Panc1 (cell line): Measurements from ENCODE around the gene ABCC12. TPM values are rescaled to one million over a fixed set of nuclear protein-coding genes. Genes with fewer than 3 reads are reported as not detected.

Experiments used
- ATAC-seq: fragments of 200-7000 bp; cut with Tn5 transposase; 2 replicates; pipeline ENCODE4 v1.9.1; 2020; ENCODE audit warnings: mild to moderate bottlenecking, moderate library complexity
- BruUV-seq: library from RNA; stranded (reverse); fragments of 400-500 nt; replicated peaks from 2 replicates; lab custom pipeline; 2021; lab: Mats Ljungman, UMichigan
- CTCF ChIA-PET: fragments of 300-600 bp; sonication (Branson Sonifier 250); formaldehyde crosslinking; loops from one replicate; lab custom pipeline; 2022; ENCODE audit warnings: antibody characterized with exemption; lab: Charles Lee
- POLR2A ChIA-PET: fragments of 300-600 bp; sonication (Branson Sonifier 250); formaldehyde crosslinking; loops from one replicate; lab custom pipeline; 2022; ENCODE audit warnings: antibody characterized with exemption; lab: Charles Lee
- DNase-seq: peaks from one replicate; pipeline ENCODE4 v3.0.0-alpha.2; 2010; ENCODE audit warnings: low read depth, low spot score
- H3K27ac ChIP-seq: 2 replicates; pipeline ENCODE4 v1.5.1; 2011; ENCODE audit warnings: mild to moderate bottlenecking, low read length, inconsistent platforms
- H3K27me3 ChIP-seq: fragments of 200-500 bp; sonication (Bioruptor generic); 2 replicates; pipeline ENCODE4 v1.6.0; 2014; ENCODE audit warnings: low read length, inconsistent platforms; ENCODE audit not compliant: control insufficient read depth, insufficient read depth
- H3K36me3 ChIP-seq: fragments of 200-500 bp; sonication (Bioruptor generic); 2 replicates; pipeline ENCODE4 v1.5.1; 2014; ENCODE audit warnings: inconsistent platforms, mild to moderate bottlenecking, low read length, moderate library complexity; ENCODE audit not compliant: control insufficient read depth, insufficient read depth
- H3K4me1 ChIP-seq: 2 replicates; pipeline ENCODE4 v1.5.1; 2011; ENCODE audit warnings: inconsistent platforms, mild to moderate bottlenecking, low read length, moderate library complexity; ENCODE audit not compliant: control insufficient read depth, insufficient read depth
- H3K4me3 ChIP-seq, 2 experiments: 2 replicates each; pipeline ENCODE4 v1.5.1; 2011 to 2012; ENCODE audit warnings: low read depth in 2 of 2, low read length in 2 of 2, mild to moderate bottlenecking in 2 of 2, inconsistent platforms in 1 of 2, moderate library complexity in 1 of 2
- H3K9me3 ChIP-seq: fragments of 200-500 bp; sonication (Bioruptor generic); 2 replicates; pipeline ENCODE4 v1.5.1; 2014; ENCODE audit warnings: low read depth, mild to moderate bottlenecking, inconsistent platforms, low read length, moderate library complexity; ENCODE audit not compliant: control insufficient read depth, insufficient read depth
- CTCF ChIP-seq: fragments of 450-650 bp; IDR thresholded peaks from 2 replicates; pipeline ENCODE4 v1.5.1; 2017; ENCODE audit warnings: mild to moderate bottlenecking
- POLR2AphosphoS5 ChIP-seq: IDR thresholded peaks from 2 replicates; pipeline ENCODE4 v1.6.1; 2012; ENCODE audit warnings: mild to moderate bottlenecking, low read depth, low read length, moderate library complexity
- REST ChIP-seq, 2 experiments: IDR thresholded peaks; 2 replicates each; pipeline ENCODE4 v1.6.1; 2011 to 2012; ENCODE audit warnings: low read depth in 2 of 2, control low read depth in 1 of 2, low read length in 1 of 2, mild to moderate bottlenecking in 1 of 2, moderate library complexity in 1 of 2; ENCODE audit not compliant: insufficient read depth in 1 of 2
- SIN3A ChIP-seq: IDR thresholded peaks from 2 replicates; pipeline ENCODE4 v1.6.1; 2012; ENCODE audit warnings: low read depth, mild to moderate bottlenecking, low read length, moderate library complexity, borderline replicate concordance; ENCODE audit not compliant: insufficient read depth
- TCF7L2 ChIP-seq: IDR thresholded peaks from 2 replicates; pipeline ENCODE4 v1.6.1; 2011; ENCODE audit warnings: mild to moderate bottlenecking, low read depth, low read length, inconsistent platforms
- in situ Hi-C: cut with HindIII; loops from 2 replicates; pipeline ENCODE4 v1.10.0; 2016; ENCODE audit warnings: low sequenced_read_pairs, low pct_unique_long_range_greater_than_20kb
- intact Hi-C: fragments of 100-400 bp; cut with micrococcal nuclease; formaldehyde crosslinking; loops from one replicate; pipeline ENCODE4 v1.10.0; 2022; ENCODE audit not compliant: unreplicated experiment
- total RNA-seq: library from RNA; stranded (reverse); gene quantifications from one replicate; pipeline ENCODE4 v1.2.1, GENCODE V29; 2021; ENCODE audit not compliant: unreplicated experiment

ABCC12 gene
- total RNA-seq, 1 experiment from 2014 or later, result not detected

GRCh38 chr16:48117217-48118105, 38.3 kb downstream of the ABCC12 start:
- Histone ChIP-seq H3K4me1 (peaks cover 3% of the 10 kb centered on the region; the same call in 1 of the 2 replicates), H3K27ac (no peak overlapping the region), H3K27me3 (no peaks in the 10 kb centered on the region), H3K9me3 (no peaks in the 10 kb centered on the region), H3K36me3 (no peaks in the 10 kb centered on the region), H3K4me3 (no peak overlapping the region)
- intact Hi-C loops, result no loop called here
- ChIA-PET POLR2A (no interaction called here), CTCF (interaction anchor here (0.6 kb wide), 1 partner anchor 22 kb away, joined by 3 read pairs; no protein-coding TSS in a partner anchor)
- TF ChIP-seq REST (IDR thresholded peaks at IDR 0.05; ENCODE audit: insufficient read depth in 1 of 2, low read depth in 2 of 2, low read length in 1 of 2) (no peak), SIN3A (no peak), CTCF (peak; percentile 84), TCF7L2 (no peak)
- ATAC-seq, result peak; percentile 63; the same call in 1 of the 2 replicates
- no peak for DNase-seq
- in situ Hi-C loops, result no loop called here
- no TSS peak for BruUV-seq

GRCh38 chr16:48115299-48115698, 40.5 kb downstream of the ABCC12 start:
- Histone ChIP-seq H3K4me3 (no peak overlapping the region), H3K27ac (peak overlapping the region; percentile 44; the same call in 1 of the 2 replicates), H3K27me3 (no peaks in the 10 kb centered on the region), H3K9me3 (no peaks in the 10 kb centered on the region), H3K36me3 (no peaks in the 10 kb centered on the region), H3K4me1 (no peaks in the 10 kb centered on the region; the same call in 1 of the 2 replicates)
- TF ChIP-seq SIN3A (no peak), POLR2AphosphoS5 (no peak), REST (IDR thresholded peaks at IDR 0.05; ENCODE audit: insufficient read depth in 1 of 2, low read depth in 2 of 2, low read length in 1 of 2) (no peak), CTCF (no peak), TCF7L2 (no peak)
- CTCF ChIA-PET, result no interaction called here
- DNase-seq, result no peak
- BruUV-seq, result no TSS peak
- no peak for ATAC-seq
- intact Hi-C loops, result no loop called here
- POLR2A ChIA-PET, result no interaction called here
- in situ Hi-C loops, result no loop called here
